ENCODE data around the gene FXYD4.
"Not testable (repeated sequence)": the region's sequence is repeated elsewhere in the genome, so short reads cannot be mapped to it uniquely, and the experiment has no call there.

The FXYD4 gene

GRCh38 chr10:43421201-43421507 lies 49.7 kb downstream of the FXYD4 start:
- DNase-seq = no peak

DNA sequence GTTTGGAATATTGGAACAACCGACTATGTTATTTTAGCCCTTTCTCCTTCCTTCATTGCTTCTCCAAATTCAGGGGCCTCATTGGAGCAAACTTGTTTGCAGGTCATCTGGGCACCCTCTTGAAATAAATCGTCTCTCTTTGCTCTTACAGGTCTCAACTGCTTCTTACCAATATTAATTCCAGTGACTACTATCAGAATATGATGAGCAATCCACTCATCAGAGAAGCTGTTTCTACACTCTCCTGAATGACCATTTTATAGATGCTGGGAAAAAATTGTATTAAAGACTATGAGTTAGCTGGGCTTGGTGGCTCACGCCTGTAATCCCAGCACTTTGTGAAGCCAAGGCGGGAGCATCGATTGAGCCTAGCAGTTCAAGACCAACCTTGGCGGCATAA lies 50.1 kb downstream of the FXYD4 start:
- DNase-seq = no peak

DNA sequence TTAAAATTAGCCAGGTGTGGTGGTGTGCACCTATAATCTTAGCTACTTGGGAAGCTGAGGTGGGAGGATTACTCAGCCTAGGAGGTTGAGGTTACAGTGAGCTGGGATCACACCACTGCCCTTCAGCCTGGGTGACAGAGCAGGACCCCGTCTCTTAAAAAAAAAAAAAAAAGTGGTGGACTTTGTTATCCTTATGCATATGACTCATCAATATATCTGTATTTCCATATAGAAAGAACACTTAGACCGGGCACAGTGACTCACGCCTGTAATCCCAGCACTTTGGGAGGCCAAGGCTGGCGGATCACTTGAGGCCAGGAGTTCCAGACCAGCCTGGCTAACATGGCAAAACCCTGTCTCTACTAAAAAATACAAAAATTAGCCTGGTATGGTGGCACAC lies 50.5 kb downstream of the FXYD4 start:
- not testable (repeated sequence) for DNase-seq

GRCh38 chr10:43424416-43424815 lies 53.0 kb downstream of the FXYD4 start:
- no peak for DNase-seq

All from DMS 273 treated with DMSO at 0.1 percent for 48 hours (cell line).